Mucosa of descending colon (tissue), 3 donors: ENCODE results near the gene ACBD4. TPM values are rescaled to one million over a fixed set of nuclear protein-coding genes. Genes with fewer than 3 reads are reported as not detected.
A peak's percentile ranks its signal among the peaks of the same experiment; 100 is the strongest.

ENCODE experiments used
- ATAC-seq: fragments of 200-7000 bp; cut with Tn5 transposase; one replicate; pipeline ENCODE4 v1.9.1; 2020; ENCODE audit warnings: mild to moderate bottlenecking, moderate library complexity
- DNase-seq, 3 donors: peaks; one replicate each; pipeline ENCODE4 v3.0.0-alpha.2; 2020
- H3K36me3 ChIP-seq: fragments of 200-600 bp; one replicate; pipeline ENCODE4 v1.8.0; 2021; ENCODE audit warnings: low read depth, mild to moderate bottlenecking
- H3K4me1 ChIP-seq: fragments of 200-600 bp; one replicate; pipeline ENCODE4 v1.8.0; 2021; ENCODE audit warnings: low read depth, mild to moderate bottlenecking
- H3K4me3 ChIP-seq: fragments of 200-600 bp; one replicate; pipeline ENCODE4 v1.8.0; 2021; ENCODE audit warnings: mild to moderate bottlenecking
- H3K9me3 ChIP-seq: fragments of 200-600 bp; one replicate; pipeline ENCODE4 v1.8.0; 2021; ENCODE audit warnings: mild to moderate bottlenecking
- intact Hi-C, 2 donors: fragments of 100-400 bp; cut with DNase I in 1 of 2; cut with micrococcal nuclease in 1 of 2; formaldehyde crosslinking; loops; one replicate each; pipeline versions ENCODE4 v1.11.0 to v1.11.1; 2022; cut with DNase I, micrococcal nuclease
- long read RNA-seq, 2 donors: library from polyadenylated mRNA; unstranded; transcript quantifications; one replicate each; pipeline ENCODE4 v2.0.0, GENCODE V29; 2019 to 2021
- total RNA-seq, 3 donors: library from RNA; stranded (reverse); fragmentation: NEBNext Ultra II Directional in 2 of 3; extraction: Animal tissue kit (Norgen Biotek cat#: 25700) in 2 of 3; gene quantifications; one replicate each; pipeline versions ENCODE4 v1.2.1 to v1.2.4, GENCODE V29; 2021 to 2023
- TF ChIP-seq, protein P1 (sequence below): fragments of 200-600 bp; IDR thresholded peaks from one replicate; pipeline ENCODE4 v1.8.0; 2022; ENCODE audit warnings: antibody characterized with exemption, mild to moderate bottlenecking
- donor health status: DM: no; HTN: no; CAD: no; lungs with moderate emphysema.
- donor health status: DM: no; HTN: no; CAD: no.
- donor health status: DM: no; HTN: yes; CAD: no.

ACBD4 gene, protein sequence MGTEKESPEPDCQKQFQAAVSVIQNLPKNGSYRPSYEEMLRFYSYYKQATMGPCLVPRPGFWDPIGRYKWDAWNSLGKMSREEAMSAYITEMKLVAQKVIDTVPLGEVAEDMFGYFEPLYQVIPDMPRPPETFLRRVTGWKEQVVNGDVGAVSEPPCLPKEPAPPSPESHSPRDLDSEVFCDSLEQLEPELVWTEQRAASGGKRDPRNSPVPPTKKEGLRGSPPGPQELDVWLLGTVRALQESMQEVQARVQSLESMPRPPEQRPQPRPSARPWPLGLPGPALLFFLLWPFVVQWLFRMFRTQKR
- 10 to 100 TPM; 18.1 to 28.7 (median 26.3) TPM for total RNA-seq
- long read RNA-seq, donor 1, partial matches to known transcripts: 6 of 27 reads
- long read RNA-seq, donor 1, other reads (novel, unspliced or antisense): 13 of 27 reads
- long read RNA-seq, donor 2, transcript ACBD4-207 (10 exons, 1,579 nt): major isoform, 6 of 10 reads
- long read RNA-seq, donor 2, partial matches to known transcripts: 0 of 10 reads
- long read RNA-seq, donor 2, other reads (novel, unspliced or antisense): 3 of 10 reads

DNA sequence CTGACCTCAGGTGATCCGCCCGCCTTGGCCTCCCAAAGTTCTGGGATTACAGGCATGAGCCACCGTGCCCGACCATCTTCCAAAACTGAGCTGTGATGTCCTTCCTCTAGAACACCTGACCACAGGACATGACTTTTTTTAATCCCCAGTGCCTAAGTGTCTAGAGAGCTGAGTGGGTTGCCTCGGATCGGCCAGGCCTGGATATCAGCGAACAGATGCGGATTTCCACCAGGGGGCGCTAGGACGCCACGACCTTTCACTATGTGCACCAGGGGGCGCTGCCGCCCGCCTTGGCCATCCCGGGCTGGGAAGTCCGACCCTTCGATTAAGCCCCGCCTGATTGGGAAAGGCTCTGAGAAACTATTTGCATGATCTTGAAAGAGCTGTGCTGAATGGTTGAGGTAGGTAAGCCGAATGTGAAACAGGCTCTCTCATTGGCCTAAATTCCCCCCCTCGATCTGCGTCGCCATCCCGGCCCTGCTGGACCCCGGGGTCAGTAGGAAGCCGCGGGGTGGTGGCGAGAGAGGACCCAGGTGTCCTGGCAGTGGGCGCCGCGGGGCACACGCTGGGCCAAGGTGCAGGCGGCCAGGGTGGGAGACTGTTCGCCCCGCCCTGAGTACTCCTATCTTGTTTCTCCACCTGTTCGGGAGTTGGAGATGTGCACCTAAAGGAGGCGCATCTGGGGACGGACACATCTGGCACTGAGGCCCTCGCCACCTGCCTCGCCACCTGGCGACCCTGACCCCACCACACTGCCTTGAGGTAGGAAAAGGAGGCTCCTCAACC is at the start of gene ACBD4:
Gene ACBD4, plus strand, starts transcription at position 496 of the 786 bp plus-strand sequence. CDS start 458 bp downstream, outside the sequence.
- ATAC-seq (peak; percentile 84), DNase-seq (peak; percentile 95 to 98 (median 97))
- H3K9me3 ChIP-seq: no peaks in the 10 kb centered on the region
- H3K36me3 ChIP-seq: no peaks in the 10 kb centered on the region
- intact Hi-C loops: loop anchor here (2.0 to 10.0 kb wide), 2 partner anchors 59 to 61 kb away; no protein-coding TSS in a partner anchor
- peaks cover 28% of the 10 kb centered on the region for H3K4me1 ChIP-seq
- TF ChIP-seq, protein P1, sequence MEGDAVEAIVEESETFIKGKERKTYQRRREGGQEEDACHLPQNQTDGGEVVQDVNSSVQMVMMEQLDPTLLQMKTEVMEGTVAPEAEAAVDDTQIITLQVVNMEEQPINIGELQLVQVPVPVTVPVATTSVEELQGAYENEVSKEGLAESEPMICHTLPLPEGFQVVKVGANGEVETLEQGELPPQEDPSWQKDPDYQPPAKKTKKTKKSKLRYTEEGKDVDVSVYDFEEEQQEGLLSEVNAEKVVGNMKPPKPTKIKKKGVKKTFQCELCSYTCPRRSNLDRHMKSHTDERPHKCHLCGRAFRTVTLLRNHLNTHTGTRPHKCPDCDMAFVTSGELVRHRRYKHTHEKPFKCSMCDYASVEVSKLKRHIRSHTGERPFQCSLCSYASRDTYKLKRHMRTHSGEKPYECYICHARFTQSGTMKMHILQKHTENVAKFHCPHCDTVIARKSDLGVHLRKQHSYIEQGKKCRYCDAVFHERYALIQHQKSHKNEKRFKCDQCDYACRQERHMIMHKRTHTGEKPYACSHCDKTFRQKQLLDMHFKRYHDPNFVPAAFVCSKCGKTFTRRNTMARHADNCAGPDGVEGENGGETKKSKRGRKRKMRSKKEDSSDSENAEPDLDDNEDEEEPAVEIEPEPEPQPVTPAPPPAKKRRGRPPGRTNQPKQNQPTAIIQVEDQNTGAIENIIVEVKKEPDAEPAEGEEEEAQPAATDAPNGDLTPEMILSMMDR: peak; percentile 99
- H3K4me3 ChIP-seq: peak within 1 kb of the TSS; percentile 44

DNA sequence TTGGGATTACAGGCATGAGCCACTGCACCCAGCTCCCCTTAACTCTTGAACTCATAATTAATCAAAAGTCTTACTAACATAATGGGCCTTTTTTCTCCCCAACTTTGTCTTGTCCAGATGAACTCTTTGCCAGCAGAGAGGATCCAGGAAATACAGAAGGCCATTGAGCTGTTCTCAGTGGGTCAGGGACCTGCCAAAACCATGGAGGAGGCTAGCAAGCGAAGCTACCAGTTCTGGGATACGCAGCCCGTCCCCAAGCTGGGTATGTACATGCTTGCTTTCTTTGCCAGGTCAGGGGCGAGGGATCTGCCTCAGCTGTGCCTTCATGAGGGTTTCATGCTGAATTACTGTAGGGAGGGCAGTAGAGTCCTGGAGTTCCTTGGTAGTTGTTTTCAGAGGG is 49.1 kb upstream of the ACBD4 start:
- ATAC-seq: no peak
- H3K9me3 ChIP-seq: no peaks in the 10 kb centered on the region
- H3K4me1 ChIP-seq: peaks cover 15% of the 10 kb centered on the region
- DNase-seq: no peak
- intact Hi-C loops: no loop called here
- TF ChIP-seq, protein P1: no peak
- no peak overlapping the region for H3K4me3 ChIP-seq
- H3K36me3 ChIP-seq: peaks cover 9% of the 10 kb centered on the region

DNA sequence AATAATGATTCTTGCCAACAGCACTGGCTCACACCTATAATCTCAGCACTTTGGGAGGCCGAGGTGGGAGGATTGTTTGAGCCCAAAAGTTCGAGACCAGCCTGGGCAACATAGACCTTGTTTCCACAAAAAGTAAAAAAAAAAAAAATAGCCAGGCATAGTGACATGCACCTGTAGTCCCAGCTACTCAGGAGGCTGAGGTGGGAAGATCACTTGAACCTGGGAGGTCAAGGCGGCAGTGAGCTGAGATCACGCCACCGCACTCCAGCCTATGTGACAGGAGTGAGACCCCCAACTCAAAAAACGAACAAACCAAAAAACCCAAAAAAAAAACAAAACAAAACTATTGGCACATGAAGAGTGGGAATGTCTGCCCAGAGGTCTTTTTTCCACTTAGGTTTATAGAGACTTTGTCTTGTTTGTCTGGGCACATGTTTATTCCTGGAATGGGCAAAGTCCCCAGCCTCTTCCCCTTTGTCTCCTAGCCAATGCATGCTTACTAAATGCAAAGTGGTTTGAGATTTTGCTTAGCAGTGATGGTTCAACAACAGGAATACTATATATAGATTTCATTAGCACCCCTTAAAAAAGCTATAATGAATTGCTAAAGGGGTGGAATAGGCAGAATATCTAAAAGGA is 48.5 kb upstream of the ACBD4 start:
- H3K4me3 ChIP-seq: no peak overlapping the region
- H3K9me3 ChIP-seq: no peaks in the 10 kb centered on the region
- peaks cover 15% of the 10 kb centered on the region for H3K4me1 ChIP-seq
- intact Hi-C loops: no loop called here
- TF ChIP-seq, protein P1: no peak
- ATAC-seq (peak; percentile 36), DNase-seq (no peak)
- H3K36me3 ChIP-seq: peaks cover 9% of the 10 kb centered on the region

DNA sequence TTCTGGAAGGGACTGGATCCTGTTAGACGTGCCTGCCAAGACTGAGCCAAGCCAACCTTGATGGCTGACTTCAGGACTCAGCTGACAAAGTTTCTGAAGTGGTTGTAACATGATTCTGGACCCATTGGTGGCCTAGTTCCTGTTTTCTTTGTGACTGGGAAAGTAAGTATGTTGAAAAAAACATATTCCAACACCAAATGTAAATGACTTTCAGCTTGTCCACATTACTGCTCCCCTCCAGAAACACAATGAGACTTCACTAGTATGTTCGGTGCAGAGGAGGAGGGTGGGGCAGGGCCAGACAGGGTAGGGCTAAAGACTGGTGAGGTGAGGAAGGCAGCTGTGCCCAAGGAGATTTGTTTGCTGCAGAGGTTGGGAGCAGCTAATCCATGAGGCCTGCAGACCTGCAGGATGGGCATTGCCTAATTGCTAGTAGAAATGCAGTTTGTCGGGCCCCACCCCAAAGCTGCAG is 47.9 kb upstream of the ACBD4 start:
- Histone ChIP-seq H3K4me3 (no peak overlapping the region), H3K9me3 (no peaks in the 10 kb centered on the region), H3K4me1 (peaks cover 15% of the 10 kb centered on the region), H3K36me3 (peaks cover 6% of the 10 kb centered on the region)
- TF ChIP-seq, protein P1: no peak
- ATAC-seq (peak; percentile 69), DNase-seq (no peak)
- intact Hi-C loops: no loop called here

DNA sequence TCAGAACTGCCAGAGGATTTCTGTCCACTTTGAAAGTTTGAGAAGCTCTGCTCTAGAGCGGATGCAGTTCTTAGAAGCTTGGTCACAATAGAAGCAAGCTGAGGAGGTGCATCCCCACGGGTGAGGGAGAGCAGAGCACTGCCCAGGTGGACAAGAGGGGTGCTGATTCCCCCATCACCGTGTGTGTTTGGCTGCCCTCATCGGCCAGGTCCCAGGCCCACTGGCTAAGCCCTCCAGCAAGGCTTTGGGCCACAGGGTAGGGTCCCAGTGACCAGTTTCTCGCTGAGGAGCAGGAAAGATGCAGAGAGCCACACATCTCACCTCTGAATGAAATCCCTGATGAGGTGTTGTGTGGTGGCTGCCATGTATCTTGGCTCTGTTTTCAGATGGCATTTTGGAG is 47.5 kb upstream of the ACBD4 start:
- intact Hi-C loops: no loop called here
- Histone ChIP-seq H3K36me3 (peaks cover 5% of the 10 kb centered on the region), H3K9me3 (no peaks in the 10 kb centered on the region), H3K4me1 (peaks cover 15% of the 10 kb centered on the region), H3K4me3 (no peak overlapping the region)
- TF ChIP-seq, protein P1: no peak
- ATAC-seq (no peak), DNase-seq (no peak)
